NCI-H1694 treated with DMSO at 0.1 percent for 48 hours (cell line): Measurements from ENCODE around the gene HAGH.
"Not testable (repeated sequence)": the region's sequence is repeated elsewhere in the genome, so short reads cannot be mapped to it uniquely, and the experiment has no call there.

Experiments
- DNase-seq: peaks from one replicate; lab custom pipeline; 2025; lab: John Stamatoyannopoulos, UW

HAGH gene

GRCh38 chr16:1810106-1810505, 16.5 kb downstream of the HAGH start:
- no peak for DNase-seq

GRCh38 chr16:1809281-1809801, 17.3 kb downstream of the HAGH start:
- DNase-seq, result no peak

GRCh38 chr16:1808691-1809090, 17.9 kb downstream of the HAGH start:
- DNase-seq, result no peak

GRCh38 chr16:1807626-1808025, 19.0 kb downstream of the HAGH start:
- no peak for DNase-seq

- no peak for DNase-seq
These were observed 25.9 kb downstream of the HAGH start for GRCh38 chr16:1800701-1801100.

GRCh38 chr16:1799263-1799662, 27.4 kb downstream of the HAGH start:
- DNase-seq, result not testable (repeated sequence)

GRCh38 chr16:1794908-1795666, 31.5 kb downstream of the HAGH start:
- no peak for DNase-seq

- no peak for DNase-seq
These were observed 32.3 kb downstream of the HAGH start for GRCh38 chr16:1794221-1794871.

GRCh38 chr16:1793578-1794220, 32.9 kb downstream of the HAGH start, which contains the start of gene IGFALS:
TSS of gene IGFALS (minus strand) at chr16:1793705. CDS start at chr16:1793652, 53 bp downstream.
- DNase-seq, result no peak

- no peak for DNase-seq
These were observed 33.6 kb downstream of the HAGH start for GRCh38 chr16:1792836-1793577.

- no peak for DNase-seq
These were observed 34.4 kb downstream of the HAGH start for GRCh38 chr16:1791943-1792812.

- no peak for DNase-seq
These were observed 35.2 kb downstream of the HAGH start for GRCh38 chr16:1791256-1791942.

GRCh38 chr16:1790611-1791255, 35.9 kb downstream of the HAGH start:
- DNase-seq, result no peak

GRCh38 chr16:1790261-1790610, 36.4 kb downstream of the HAGH start:
- no peak for DNase-seq

GRCh38 chr16:1789643-1790045, 37.0 kb downstream of the HAGH start:
- DNase-seq, result no peak

GRCh38 chr16:1788708-1789100, 37.9 kb downstream of the HAGH start:
- DNase-seq, result peak; percentile 1

- DNase-seq, result no peak
These were observed 38.4 kb downstream of the HAGH start for GRCh38 chr16:1788095-1788707.

- no peak for DNase-seq
These were observed 39.1 kb downstream of the HAGH start for GRCh38 chr16:1787322-1788094.

GRCh38 chr16:1787056-1787321, 39.6 kb downstream of the HAGH start:
- DNase-seq, result no peak
